ENCODE measurements around the gene UPK1A.

GRCh38 chr19:35636651-35637050, 29.7 kb upstream of the UPK1A start:
- TF ChIP-seq GATA3 (IDR thresholded peaks at IDR 0.05; ENCODE audit: low read depth, low read length) (no peak), GATA2 (IDR thresholded peaks at IDR 0.05; ENCODE audit: low read depth, low read length) (no peak)

All from SH-SY5Y (cell line).